Loucy (cell line): ENCODE data around the gene CFAP157.
"Not testable (repeated sequence)": the region's sequence is repeated elsewhere in the genome, so short reads cannot be mapped to it uniquely, and the experiment has no call there.

Experiments
- H2AFZ ChIP-seq: fragments of 200-600 bp; sonication (generic); 2 replicates; pipeline ENCODE4 v1.6.0; 2016; ENCODE audit warnings: antibody characterized with exemption, mild to moderate bottlenecking, low read length, moderate library complexity
- H3F3A ChIP-seq: fragments of 200-600 bp; 2 replicates; pipeline ENCODE4 v1.6.0; 2016; ENCODE audit warnings: antibody characterized with exemption, low read depth, mild to moderate bottlenecking
- H3K27me3 ChIP-seq: fragments of 200-600 bp; sonication (generic); 2 replicates; pipeline ENCODE4 v1.6.1; 2014; ENCODE audit warnings: low read length, mild to moderate bottlenecking; ENCODE audit not compliant: insufficient read depth, poor library complexity, severe bottlenecking
- H3K36me3 ChIP-seq: fragments of 200-600 bp; sonication (generic); 2 replicates; pipeline ENCODE4 v1.6.1; 2016; ENCODE audit warnings: low read length; ENCODE audit not compliant: insufficient read depth
- H3K4me1 ChIP-seq: fragments of 200-600 bp; sonication (generic); 2 replicates; pipeline ENCODE4 v1.5.1; 2014; ENCODE audit warnings: low read length, mild to moderate bottlenecking; ENCODE audit not compliant: insufficient read depth, poor library complexity, severe bottlenecking
- H3K4me2 ChIP-seq: fragments of 200-600 bp; sonication (generic); 2 replicates; pipeline ENCODE4 v1.6.0; 2014; ENCODE audit warnings: antibody characterized with exemption, low read length, low read depth, mild to moderate bottlenecking; ENCODE audit not compliant: poor library complexity, severe bottlenecking
- H3K4me3 ChIP-seq: fragments of 200-600 bp; sonication (generic); 2 replicates; pipeline ENCODE4 v1.5.1; 2014; ENCODE audit warnings: low read length, mild to moderate bottlenecking, mixed read lengths; ENCODE audit not compliant: poor library complexity, severe bottlenecking
- H3K79me2 ChIP-seq: fragments of 200-600 bp; sonication (generic); 2 replicates; pipeline ENCODE4 v1.6.1; 2014; ENCODE audit warnings: low read length; ENCODE audit not compliant: insufficient read depth
- H3K9ac ChIP-seq: fragments of 200-600 bp; sonication (generic); 2 replicates; pipeline ENCODE4 v1.6.0; 2014; ENCODE audit warnings: mild to moderate bottlenecking, low read depth, low read length, moderate library complexity; ENCODE audit not compliant: poor library complexity, severe bottlenecking
- H3K9me2 ChIP-seq: fragments of 200-600 bp; sonication (generic); replicated peaks from 2 replicates; pipeline ENCODE4 v1.6.1; 2016; ENCODE audit warnings: low read depth, low read length, mixed read lengths
- H3K9me3 ChIP-seq: fragments of 200-600 bp; sonication (generic); 2 replicates; pipeline ENCODE4 v1.6.1; 2014; ENCODE audit warnings: mild to moderate bottlenecking, antibody characterized with exemption, low read length, low read depth; ENCODE audit not compliant: insufficient read depth
- H4K20me1 ChIP-seq: fragments of 200-600 bp; sonication (generic); 2 replicates; pipeline ENCODE4 v1.6.0; 2014; ENCODE audit warnings: antibody characterized with exemption, low read length, mild to moderate bottlenecking; ENCODE audit not compliant: insufficient read depth, poor library complexity, severe bottlenecking
- CTCF ChIP-seq: fragments of 200-600 bp; sonication (generic); conservative IDR thresholded peaks from 2 replicates; pipeline ENCODE4 v1.5.1; 2014; ENCODE audit warnings: mild to moderate bottlenecking, antibody characterized with exemption, low read length
- EZH2phosphoT487 ChIP-seq: fragments of 200-600 bp; IDR thresholded peaks from 2 replicates; pipeline ENCODE4 v1.6.1; 2018; ENCODE audit warnings: antibody characterized with exemption, mild to moderate bottlenecking, moderate library complexity, borderline replicate concordance

CFAP157 gene

GRCh38 chr9:127755061-127756060, 48.6 kb downstream of the CFAP157 start:
- Histone ChIP-seq H3K4me1 (no peaks in the 10 kb centered on the region), H2AFZ (no peak overlapping the region), H3K4me3 (no peak overlapping the region), H3K79me2 (no peaks in the 10 kb centered on the region), H3K27me3 (no peaks in the 10 kb centered on the region), H3K36me3 (peaks cover 41% of the 10 kb centered on the region; the same call in 1 of the 2 replicates), H3K9me3 (no peaks in the 10 kb centered on the region), H3K9me2 (no peaks in the 10 kb centered on the region), H4K20me1 (peaks cover 26% of the 10 kb centered on the region), H3K4me2 (no peak overlapping the region), H3K9ac (no peak overlapping the region), H3F3A (no peaks in the 10 kb centered on the region)
- TF ChIP-seq CTCF (no peak), EZH2phosphoT487 (no peak)

GRCh38 chr9:127756233-127756632, 49.4 kb downstream of the CFAP157 start:
- Histone ChIP-seq H3K4me2 (no peak overlapping the region), H3K36me3 (peaks cover 36% of the 10 kb centered on the region; the same call in 1 of the 2 replicates), H2AFZ (no peak overlapping the region), H3K79me2 (no peaks in the 10 kb centered on the region; the same call in 1 of the 2 replicates), H3K9me3 (no peaks in the 10 kb centered on the region), H3K4me3 (no peak overlapping the region), H3K4me1 (no peaks in the 10 kb centered on the region), H4K20me1 (peaks cover 18% of the 10 kb centered on the region), H3K9ac (no peak overlapping the region), H3K9me2 (no peaks in the 10 kb centered on the region), H3F3A (no peaks in the 10 kb centered on the region), H3K27me3 (no peaks in the 10 kb centered on the region)
- TF ChIP-seq CTCF: no peak
- TF ChIP-seq EZH2phosphoT487: no peak

- not testable (repeated sequence) for H3K4me2 ChIP-seq, H3K79me2 ChIP-seq, H3K9me2 ChIP-seq, H3K9me3 ChIP-seq, H3K4me1 ChIP-seq, H3F3A ChIP-seq, H3K4me3 ChIP-seq, H2AFZ ChIP-seq, H3K9ac ChIP-seq, H3K27me3 ChIP-seq
- H4K20me1 ChIP-seq: peaks cover 12% of the 10 kb centered on the region
- H3K36me3 ChIP-seq: peaks cover 36% of the 10 kb centered on the region; the same call in 1 of the 2 replicates
Measured at GRCh38 chr9:127756776-127757175, 50.0 kb downstream of the CFAP157 start.
